Transverse colon (tissue), 4 donors: ENCODE measurements around the gene SH3BGR.

Source experiments
- EP300 ChIP-seq: sonication (generic); formaldehyde crosslinking; IDR thresholded peaks from one replicate; pipeline ENCODE4 v1.6.1; 2017; ENCODE audit warnings: antibody characterized with exemption, low read depth
- POLR2A ChIP-seq: fragments of 450-650 bp; IDR thresholded peaks from one replicate; pipeline ENCODE4 v1.6.1; 2016; ENCODE audit warnings: antibody characterized with exemption, mild to moderate bottlenecking, moderate library complexity
- POLR2AphosphoS5 ChIP-seq, 3 donors: sonication (generic); formaldehyde crosslinking; IDR thresholded peaks; one replicate each; pipeline ENCODE4 v1.6.1; 2016; ENCODE audit warnings: antibody characterized with exemption in 3 of 3
- TF ChIP-seq, protein P1 (sequence below), 5 experiments: fragments of 200-600 bp in 3 of 5; fragments of 450-650 bp in 2 of 5; sonication (generic) in 3 of 5; IDR thresholded peaks; 1 replicate in 2 of 5; 2 replicates in 3 of 5; pipeline ENCODE4 v1.5.1; 2016 to 2017; ENCODE audit warnings: antibody characterized with exemption in 5 of 5, inconsistent platforms in 3 of 5, mild to moderate bottlenecking in 2 of 5, moderate library complexity in 1 of 5

GRCh38 chr21:39463308-39463707, 11.5 kb downstream of the SH3BGR start:
- TF ChIP-seq, protein P1, sequence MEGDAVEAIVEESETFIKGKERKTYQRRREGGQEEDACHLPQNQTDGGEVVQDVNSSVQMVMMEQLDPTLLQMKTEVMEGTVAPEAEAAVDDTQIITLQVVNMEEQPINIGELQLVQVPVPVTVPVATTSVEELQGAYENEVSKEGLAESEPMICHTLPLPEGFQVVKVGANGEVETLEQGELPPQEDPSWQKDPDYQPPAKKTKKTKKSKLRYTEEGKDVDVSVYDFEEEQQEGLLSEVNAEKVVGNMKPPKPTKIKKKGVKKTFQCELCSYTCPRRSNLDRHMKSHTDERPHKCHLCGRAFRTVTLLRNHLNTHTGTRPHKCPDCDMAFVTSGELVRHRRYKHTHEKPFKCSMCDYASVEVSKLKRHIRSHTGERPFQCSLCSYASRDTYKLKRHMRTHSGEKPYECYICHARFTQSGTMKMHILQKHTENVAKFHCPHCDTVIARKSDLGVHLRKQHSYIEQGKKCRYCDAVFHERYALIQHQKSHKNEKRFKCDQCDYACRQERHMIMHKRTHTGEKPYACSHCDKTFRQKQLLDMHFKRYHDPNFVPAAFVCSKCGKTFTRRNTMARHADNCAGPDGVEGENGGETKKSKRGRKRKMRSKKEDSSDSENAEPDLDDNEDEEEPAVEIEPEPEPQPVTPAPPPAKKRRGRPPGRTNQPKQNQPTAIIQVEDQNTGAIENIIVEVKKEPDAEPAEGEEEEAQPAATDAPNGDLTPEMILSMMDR (IDR thresholded peaks at IDR 0.05), result no peak
- TF ChIP-seq POLR2AphosphoS5 (IDR thresholded peaks at IDR 0.05) (no peak), POLR2A (no peak), EP300 (no peak)
